ENCODE results near the gene PPP1R10.

The PPP1R10 gene

GRCh38 chr6:30598912-30599624 lies 18.0 kb downstream of the PPP1R10 start:
- DNase-seq (ENCODE audit: low spot score) = no peak

- DNase-seq (ENCODE audit: low spot score) = peak; percentile 83
Observed at GRCh38 chr6:30597315-30598144, 19.5 kb downstream of the PPP1R10 start.

DNA sequence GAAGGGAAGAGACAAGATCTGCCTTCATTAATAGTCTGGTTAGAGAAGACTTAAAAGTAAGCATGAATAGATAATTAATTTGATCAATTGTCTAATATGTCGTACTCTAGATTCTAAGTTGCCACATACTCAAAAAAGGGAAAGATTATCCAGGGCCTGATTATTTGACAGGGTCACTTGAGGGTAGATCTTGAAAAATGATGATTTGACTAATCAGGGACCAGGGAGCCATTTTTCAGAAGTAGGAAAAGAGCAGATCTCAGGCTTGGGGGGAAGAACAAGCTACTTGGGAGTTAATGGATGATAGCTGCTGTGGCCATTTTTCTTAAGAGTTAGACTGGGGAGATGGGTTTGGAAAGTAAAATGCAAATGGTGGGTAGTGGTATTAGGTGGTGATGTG lies 24.8 kb downstream of the PPP1R10 start:
- DNase-seq (ENCODE audit: low spot score) = no peak

DNA sequence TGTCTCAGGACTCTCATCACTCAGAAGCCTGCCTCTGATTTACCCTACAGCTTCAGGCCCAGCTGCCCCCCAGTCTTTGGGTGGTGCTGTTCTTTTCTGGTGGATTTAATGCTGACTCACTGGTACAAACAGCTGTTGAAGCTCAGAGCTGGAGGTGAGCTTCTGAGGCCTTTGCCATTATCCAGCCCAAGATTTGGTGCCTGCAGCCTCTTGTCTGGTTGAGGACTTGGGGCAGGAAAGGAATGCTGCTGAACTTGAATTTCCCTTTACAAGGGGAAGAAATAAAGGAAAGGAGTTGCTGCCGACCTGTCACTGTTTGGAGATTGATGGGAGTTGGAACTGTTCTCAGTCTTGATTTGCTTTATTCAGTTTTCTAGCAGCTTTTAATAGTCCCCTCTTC lies 26.0 kb downstream of the PPP1R10 start:
- DNase-seq (ENCODE audit: low spot score) = no peak

DNA sequence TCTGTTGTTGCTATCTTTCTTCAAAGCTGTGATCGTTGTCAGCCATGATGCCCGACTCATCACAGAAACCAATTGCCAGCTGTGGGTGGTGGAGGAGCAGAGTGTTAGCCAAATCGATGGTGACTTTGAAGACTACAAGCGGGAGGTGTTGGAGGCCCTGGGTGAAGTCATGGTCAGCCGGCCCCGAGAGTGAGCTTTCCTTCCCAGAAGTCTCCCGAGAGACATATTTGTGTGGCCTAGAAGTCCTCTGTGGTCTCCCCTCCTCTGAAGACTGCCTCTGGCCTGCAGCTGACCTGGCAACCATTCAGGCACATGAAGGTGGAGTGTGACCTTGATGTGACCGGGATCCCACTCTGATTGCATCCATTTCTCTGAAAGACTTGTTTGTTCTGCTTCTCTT lies 26.5 kb downstream of the PPP1R10 start:
- no peak for DNase-seq (ENCODE audit: low spot score)

- DNase-seq (ENCODE audit: low spot score) = no peak
Observed at GRCh38 chr6:30589754-30590358, 27.2 kb downstream of the PPP1R10 start.

GRCh38 chr6:30583921-30584320 lies 33.1 kb downstream of the PPP1R10 start:
- DNase-seq (ENCODE audit: low spot score) = no peak

DNA sequence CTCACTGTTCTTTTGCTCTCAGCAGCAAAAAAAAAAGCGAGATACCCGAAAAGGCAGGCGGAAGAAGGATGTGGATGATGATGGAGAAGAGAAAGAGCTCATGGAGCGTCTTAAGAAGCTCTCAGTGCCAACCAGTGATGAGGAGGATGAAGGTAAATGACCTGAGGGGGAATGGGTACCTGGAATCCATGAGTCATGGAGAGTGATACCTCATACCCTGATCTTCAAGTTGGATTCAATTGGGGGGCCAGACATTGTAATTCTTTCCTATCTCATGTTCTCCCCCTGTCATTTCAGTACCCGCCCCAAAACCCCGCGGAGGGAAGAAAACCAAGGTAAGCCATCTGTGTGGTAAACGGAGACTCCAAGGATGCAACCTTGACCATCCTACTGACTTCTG lies 39.0 kb downstream of the PPP1R10 start:
- DNase-seq (ENCODE audit: low spot score) = no peak

DNA sequence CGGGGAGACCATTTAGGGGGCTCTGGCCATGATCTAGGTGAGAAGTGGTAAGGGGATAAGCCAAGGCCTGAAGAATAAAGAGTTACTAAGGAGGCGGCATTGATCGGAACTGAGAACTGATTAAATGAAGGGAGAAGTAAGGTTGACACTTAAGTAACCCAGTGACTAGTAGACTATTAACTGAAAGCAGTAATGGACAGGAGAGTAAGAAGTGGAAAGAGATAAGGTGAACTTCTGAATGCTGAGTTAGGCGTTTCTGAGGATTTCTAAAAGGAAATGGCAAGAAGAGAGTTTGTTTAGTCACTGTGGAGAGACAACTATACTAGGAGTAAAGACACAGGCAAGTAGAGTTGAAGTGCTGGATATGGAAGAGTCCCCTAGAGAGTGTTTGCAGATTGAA lies 43.9 kb downstream of the PPP1R10 start:
- DNase-seq (ENCODE audit: low spot score) = no peak

GRCh38 chr6:30572148-30572547 lies 44.9 kb downstream of the PPP1R10 start:
- DNase-seq (ENCODE audit: low spot score) = no peak

DNA sequence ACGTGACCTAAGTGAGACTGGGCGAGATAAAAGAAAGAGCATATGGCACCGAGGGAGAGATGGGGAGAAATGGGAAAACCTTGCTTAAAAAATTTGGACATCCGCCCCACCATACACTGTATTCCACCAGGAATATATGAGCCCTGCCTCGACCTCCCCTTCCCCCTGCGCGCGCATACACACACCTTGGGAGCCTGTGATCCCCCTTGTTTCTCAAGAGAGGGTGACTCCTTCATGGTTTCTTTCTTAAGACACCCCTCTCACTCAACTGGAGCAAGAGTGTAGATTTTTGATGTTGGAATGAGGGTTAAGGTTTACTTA lies 45.3 kb downstream of the PPP1R10 start:
- DNase-seq (ENCODE audit: low spot score) = no peak

DNA sequence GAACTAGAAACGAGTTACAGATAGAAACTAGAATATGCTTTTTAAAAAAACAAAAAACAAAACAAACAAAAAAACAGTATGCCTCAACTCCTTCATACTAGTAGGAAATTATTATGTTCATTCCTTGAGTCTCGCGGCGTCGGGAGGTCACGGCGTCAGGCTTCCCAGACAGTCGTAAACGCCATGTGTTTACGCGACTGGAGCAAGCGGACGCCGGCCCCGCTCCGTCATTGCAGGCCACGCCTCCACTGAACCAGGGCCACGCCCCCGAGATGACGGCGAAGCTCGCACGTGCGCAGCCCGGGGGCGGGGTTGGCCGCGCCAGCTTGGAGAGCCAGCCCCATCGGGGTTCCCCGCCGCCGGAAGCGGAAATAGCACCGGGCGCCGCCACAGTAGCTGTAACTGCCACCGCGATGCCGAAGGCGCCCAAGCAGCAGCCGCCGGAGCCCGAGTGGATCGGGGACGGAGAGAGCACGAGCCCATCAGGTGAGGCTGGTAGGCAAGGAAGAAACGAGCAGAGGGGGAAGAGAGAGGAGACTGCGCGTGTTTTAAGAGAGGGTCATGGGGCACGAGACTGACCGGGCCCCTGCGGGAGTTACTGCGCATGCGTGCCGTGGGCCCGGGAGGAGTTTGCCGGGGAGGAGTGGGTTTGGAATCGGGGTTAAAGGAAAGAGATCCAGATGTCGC lies 45.8 kb downstream of the PPP1R10 start, which contains the start of gene ABCF1:
Gene ABCF1, plus strand, starts transcription at position 368 of the 687 bp plus-strand sequence. Its CDS starts 46 bp downstream, at position 414.
- peak; percentile 98 for DNase-seq (ENCODE audit: low spot score)

GRCh38 chr6:30570740-30571074 lies 46.3 kb downstream of the PPP1R10 start:
- no peak for DNase-seq (ENCODE audit: low spot score)

- DNase-seq (ENCODE audit: low spot score) = no peak
Observed at GRCh38 chr6:30570263-30570662, 46.8 kb downstream of the PPP1R10 start.

GRCh38 chr6:30568245-30568644 lies 48.8 kb downstream of the PPP1R10 start:
- peak; percentile 62 for DNase-seq (ENCODE audit: low spot score)

DNA sequence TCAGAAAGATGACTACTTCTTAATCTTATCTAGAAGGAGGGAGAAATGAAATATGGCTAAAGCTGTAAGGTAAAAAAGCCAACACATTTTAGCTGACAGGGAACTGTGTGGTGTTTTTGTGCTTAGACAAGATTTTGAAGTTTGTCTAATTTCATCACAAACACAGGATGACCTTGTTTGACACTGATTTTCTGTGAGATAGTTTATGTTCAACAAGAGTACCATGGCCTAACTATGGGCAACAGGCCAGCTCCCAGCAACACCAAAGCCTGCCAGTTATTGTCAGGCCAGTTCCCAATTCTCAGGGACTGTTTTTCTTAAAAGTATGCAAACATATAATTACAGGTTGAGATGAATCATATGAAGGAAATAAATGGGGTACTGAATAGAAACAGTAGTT lies 51.3 kb downstream of the PPP1R10 start:
- no peak for DNase-seq (ENCODE audit: low spot score)

- no peak for DNase-seq (ENCODE audit: low spot score)
Observed at GRCh38 chr6:30564114-30564513, 52.9 kb downstream of the PPP1R10 start.

GRCh38 chr6:30562470-30563425 lies 54.3 kb downstream of the PPP1R10 start:
- DNase-seq (ENCODE audit: low spot score) = no peak

DNA sequence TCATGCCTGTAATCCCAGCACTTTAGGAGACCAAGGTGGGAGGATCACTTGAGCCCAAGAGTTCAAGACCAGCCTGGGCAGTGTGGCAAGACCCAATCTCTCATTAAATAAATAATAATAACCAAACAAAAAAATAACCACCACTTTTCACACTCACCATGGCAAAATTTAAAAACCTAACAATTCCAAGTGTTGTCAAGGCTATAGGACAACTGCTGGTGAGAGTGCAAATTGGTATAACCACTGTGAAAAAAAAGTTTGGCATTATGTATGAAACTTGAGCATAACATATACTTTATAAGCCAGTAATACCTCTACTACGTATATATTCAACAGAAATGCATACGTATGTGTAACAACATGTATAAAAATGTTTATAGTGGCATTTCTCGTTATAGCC lies 56.1 kb downstream of the PPP1R10 start:
- no peak for DNase-seq (ENCODE audit: low spot score)

DNA sequence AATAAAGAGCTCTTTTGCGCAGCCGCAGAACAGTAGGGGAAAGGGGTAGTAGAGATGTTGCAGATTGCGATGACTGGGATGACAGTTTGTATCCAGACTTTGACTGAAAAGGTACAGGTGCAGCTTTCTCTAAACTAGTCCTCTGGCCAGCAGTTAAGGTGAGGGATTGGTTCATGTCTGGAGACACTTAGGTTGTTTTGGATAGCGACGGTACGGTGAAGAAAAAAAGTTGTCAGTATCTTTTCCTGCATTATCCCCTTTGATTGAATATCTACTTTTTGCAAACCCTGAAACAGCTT lies 59.4 kb downstream of the PPP1R10 start:
- peak; percentile 56 for DNase-seq (ENCODE audit: low spot score)

- DNase-seq (ENCODE audit: low spot score) = peak; percentile 91
Observed at GRCh38 chr6:30556906-30557682, 59.9 kb downstream of the PPP1R10 start, which contains the start of gene PRR3. Gene PRR3 (plus strand): TSS chr6:30557295. CDS start chr6:30557345, 50 bp downstream.
